OCI-LY7 (cell line): ENCODE data around the gene TMEM209. TPM values are rescaled to one million over a fixed set of nuclear protein-coding genes. Genes with fewer than 3 reads are reported as not detected.

Experiments used
- BruUV-seq: library from RNA; stranded (reverse); fragments of 400-500 nt; replicated peaks from 2 replicates; lab custom pipeline; 2021; lab: Mats Ljungman, UMichigan
- CTCF ChIA-PET: fragments of 300-600 bp; sonication (Branson Sonifier 250); formaldehyde crosslinking; loops from one replicate; lab custom pipeline; 2022; ENCODE audit warnings: antibody characterized with exemption; ENCODE audit not compliant: unreplicated experiment; lab: Charles Lee
- POLR2A ChIA-PET: fragments of 300-600 bp; sonication (Branson Sonifier 250); formaldehyde crosslinking; loops from one replicate; lab custom pipeline; 2022; ENCODE audit warnings: antibody characterized with exemption; lab: Charles Lee
- DNase-seq: peaks from one replicate; pipeline ENCODE4 v3.0.0-alpha.2; 2015; ENCODE audit warnings: low spot score
- H2AFZ ChIP-seq: fragments of 200-600 bp; sonication (generic), shearing (Covaris generic); 2 replicates; pipeline ENCODE4 v1.6.1; 2014; ENCODE audit warnings: mild to moderate bottlenecking, antibody characterized with exemption, low read length, moderate library complexity
- H3K27ac ChIP-seq: fragments of 200-600 bp; sonication (generic); 2 replicates; pipeline ENCODE4 v1.5.1; 2014; ENCODE audit warnings: mixed run types, low read depth, mild to moderate bottlenecking, moderate library complexity, low read length, inconsistent platforms; ENCODE audit not compliant: poor library complexity, severe bottlenecking
- H3K36me3 ChIP-seq: fragments of 200-600 bp; sonication (generic); 2 replicates; pipeline ENCODE4 v1.6.1; 2014; ENCODE audit warnings: mild to moderate bottlenecking, antibody characterized with exemption, low read length, moderate library complexity, mixed read lengths; ENCODE audit not compliant: insufficient read depth
- H3K4me1 ChIP-seq: fragments of 200-600 bp; sonication (generic); 2 replicates; pipeline ENCODE4 v1.5.1; 2014; ENCODE audit warnings: mild to moderate bottlenecking, low read length; ENCODE audit not compliant: insufficient read depth, poor library complexity, severe bottlenecking
- H3K4me2 ChIP-seq: fragments of 200-600 bp; sonication (generic); 2 replicates; pipeline ENCODE4 v1.6.1; 2014; ENCODE audit warnings: mild to moderate bottlenecking, low read length
- H3K4me3 ChIP-seq: fragments of 200-600 bp; sonication (generic); 2 replicates; pipeline ENCODE4 v1.5.1; 2014; ENCODE audit warnings: mild to moderate bottlenecking, low read depth, low read length; ENCODE audit not compliant: poor library complexity, severe bottlenecking
- H3K79me2 ChIP-seq: fragments of 200-600 bp; sonication (generic); 2 replicates; pipeline ENCODE4 v1.6.1; 2016; ENCODE audit warnings: low read depth, mild to moderate bottlenecking, low read length, moderate library complexity, mixed read lengths; ENCODE audit not compliant: insufficient read depth
- H3K9me2 ChIP-seq: fragments of 200-600 bp; sonication (generic); 2 replicates; pipeline ENCODE4 v1.6.1; 2016; ENCODE audit warnings: mild to moderate bottlenecking, low read length, mixed read lengths; ENCODE audit not compliant: insufficient read depth
- H3K9me3 ChIP-seq: fragments of 200-600 bp; sonication (generic); 2 replicates; pipeline ENCODE4 v1.6.1; 2014; ENCODE audit warnings: mild to moderate bottlenecking, mixed run types, low read length, mixed read lengths
- H4K20me1 ChIP-seq: fragments of 200-600 bp; sonication (generic); 2 replicates; pipeline ENCODE4 v1.6.1; 2014; ENCODE audit warnings: mild to moderate bottlenecking, antibody characterized with exemption, low read length, moderate library complexity, mixed read lengths; ENCODE audit not compliant: insufficient read depth
- EZH2phosphoT487 ChIP-seq: fragments of 200-600 bp; sonication (generic); IDR thresholded peaks from 2 replicates; pipeline ENCODE4 v1.6.1; 2018; ENCODE audit warnings: low read depth, borderline replicate concordance, mild to moderate bottlenecking, mixed run types, antibody characterized with exemption, low read length, moderate library complexity, mixed read lengths
- intact Hi-C: fragments of 100-400 bp; cut with micrococcal nuclease; formaldehyde crosslinking; loops from one replicate; pipeline ENCODE4 v1.10.0; 2022; ENCODE audit not compliant: unreplicated experiment
- total RNA-seq, 2 experiments: library from RNA; depleted of rRNA in 1 of 2; stranded (reverse); fragments of >200 nt in 1 of 2; shearing (Covaris generic) in 1 of 2; gene quantifications; 2 replicates each; pipeline ENCODE4 v1.2.3, GENCODE V29; 2014 to 2022
- TF ChIP-seq, protein P1 (sequence below): fragments of 200-600 bp; sonication (generic); conservative IDR thresholded peaks from 2 replicates; pipeline ENCODE4 v1.5.1; 2014; ENCODE audit warnings: mild to moderate bottlenecking, antibody characterized with exemption, low read length, moderate library complexity, mixed read lengths

TMEM209 gene
- total RNA-seq, 2 experiments from 2014 or later: 18.1 to 37.9 TPM

DNA sequence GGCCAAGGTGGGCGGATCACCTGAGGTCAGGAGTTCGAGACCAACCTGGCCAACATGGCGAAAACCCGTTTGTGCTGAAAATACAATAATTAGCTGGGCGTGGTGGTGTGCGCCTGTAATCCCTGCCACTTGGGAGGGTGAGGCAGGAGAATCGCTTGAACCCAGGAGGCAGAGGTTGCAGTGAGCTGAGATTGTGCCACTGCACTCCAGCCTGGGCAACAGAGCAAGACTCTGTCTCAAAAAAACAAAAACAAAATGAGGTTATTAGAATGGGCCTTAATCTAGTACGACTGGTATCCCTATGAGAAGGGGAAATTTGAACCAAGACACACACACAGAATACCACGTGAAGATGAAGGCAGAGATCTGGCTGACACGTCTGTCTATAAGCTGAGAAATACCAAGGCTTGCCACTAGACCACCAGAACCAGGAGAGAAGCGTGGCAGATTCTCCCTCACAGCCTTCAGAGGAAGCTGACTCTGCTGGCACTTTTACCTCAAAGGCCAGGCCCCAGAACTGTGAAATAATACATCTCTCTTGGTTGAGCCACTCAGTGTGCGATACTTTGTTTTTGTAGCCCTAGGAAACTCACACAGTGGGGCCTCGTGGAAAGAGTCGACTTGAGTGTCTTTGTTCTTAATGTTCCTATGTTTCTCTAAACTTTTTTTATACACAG is 59.6 kb downstream of the TMEM209 start:
- Histone ChIP-seq H2AFZ (no peak overlapping the region), H3K9me3 (no peaks in the 10 kb centered on the region), H4K20me1 (no peaks in the 10 kb centered on the region), H3K4me1 (peaks cover 22% of the 10 kb centered on the region), H3K79me2 (no peaks in the 10 kb centered on the region), H3K4me3 (no peak overlapping the region), H3K4me2 (no peak overlapping the region), H3K27ac (no peak overlapping the region), H3K9me2 (no peaks in the 10 kb centered on the region), H3K36me3 (no peaks in the 10 kb centered on the region)
- TF ChIP-seq, protein P1, sequence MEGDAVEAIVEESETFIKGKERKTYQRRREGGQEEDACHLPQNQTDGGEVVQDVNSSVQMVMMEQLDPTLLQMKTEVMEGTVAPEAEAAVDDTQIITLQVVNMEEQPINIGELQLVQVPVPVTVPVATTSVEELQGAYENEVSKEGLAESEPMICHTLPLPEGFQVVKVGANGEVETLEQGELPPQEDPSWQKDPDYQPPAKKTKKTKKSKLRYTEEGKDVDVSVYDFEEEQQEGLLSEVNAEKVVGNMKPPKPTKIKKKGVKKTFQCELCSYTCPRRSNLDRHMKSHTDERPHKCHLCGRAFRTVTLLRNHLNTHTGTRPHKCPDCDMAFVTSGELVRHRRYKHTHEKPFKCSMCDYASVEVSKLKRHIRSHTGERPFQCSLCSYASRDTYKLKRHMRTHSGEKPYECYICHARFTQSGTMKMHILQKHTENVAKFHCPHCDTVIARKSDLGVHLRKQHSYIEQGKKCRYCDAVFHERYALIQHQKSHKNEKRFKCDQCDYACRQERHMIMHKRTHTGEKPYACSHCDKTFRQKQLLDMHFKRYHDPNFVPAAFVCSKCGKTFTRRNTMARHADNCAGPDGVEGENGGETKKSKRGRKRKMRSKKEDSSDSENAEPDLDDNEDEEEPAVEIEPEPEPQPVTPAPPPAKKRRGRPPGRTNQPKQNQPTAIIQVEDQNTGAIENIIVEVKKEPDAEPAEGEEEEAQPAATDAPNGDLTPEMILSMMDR: no peak
- TF ChIP-seq EZH2phosphoT487: no peak
- intact Hi-C loops: no loop called here
- CTCF ChIA-PET: interaction anchor here (0.6 kb wide), 1 partner anchor 695 kb away, joined by 3 read pairs; no protein-coding TSS in a partner anchor
- no TSS peak for BruUV-seq
- peak; percentile 11 for DNase-seq
- POLR2A ChIA-PET: interaction anchor here (1.2 kb wide), 1 partner anchor 9 kb away, joined by 3 read pairs; no protein-coding TSS in a partner anchor

DNA sequence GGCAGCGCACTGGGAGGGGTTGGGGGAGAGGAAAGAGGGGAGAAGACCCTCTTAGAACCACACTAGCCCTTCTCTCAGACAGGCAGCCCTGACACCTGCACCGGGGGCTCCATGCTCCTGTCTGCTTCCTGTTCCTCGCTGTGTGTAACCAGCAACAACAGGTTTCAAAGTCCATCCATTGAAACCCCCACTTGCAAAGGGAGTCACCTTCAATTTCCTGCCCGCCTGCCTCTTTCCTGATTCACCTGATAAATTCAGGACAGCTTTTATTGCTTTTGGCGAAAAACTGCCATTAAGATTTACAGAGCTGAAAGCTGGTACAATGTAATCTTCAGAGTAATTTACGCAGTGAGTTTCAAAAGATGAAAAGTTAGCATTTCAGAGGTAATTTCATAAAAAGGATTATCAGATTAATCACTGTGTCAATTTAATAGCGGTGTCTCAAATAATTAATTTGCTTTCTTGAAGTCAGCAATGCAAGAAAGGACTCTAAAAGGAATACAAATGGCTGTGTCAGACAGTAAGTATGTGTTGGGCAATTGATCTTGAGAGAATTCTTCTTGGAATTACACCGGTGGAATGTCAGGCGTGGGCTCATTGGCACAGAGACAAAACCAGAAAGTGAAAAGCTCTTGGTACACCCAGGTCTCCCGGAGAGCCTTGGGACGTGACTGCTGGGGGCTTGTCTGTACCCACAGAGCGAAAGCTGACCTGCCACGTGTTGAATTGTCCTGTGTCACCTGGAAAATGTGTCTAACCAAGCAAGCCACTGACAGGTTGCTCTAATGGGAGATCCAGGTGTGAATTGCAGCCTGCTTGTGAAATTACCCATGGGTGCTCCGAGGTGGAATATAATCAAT is 60.7 kb downstream of the TMEM209 start:
- no peak overlapping the region for H3K4me3 ChIP-seq
- H3K4me2 ChIP-seq: no peak overlapping the region
- H3K4me1 ChIP-seq: peaks cover 12% of the 10 kb centered on the region
- no peak overlapping the region for H2AFZ ChIP-seq
- CTCF ChIA-PET: no interaction called here
- no peaks in the 10 kb centered on the region for H3K36me3 ChIP-seq
- intact Hi-C loops: no loop called here
- H3K9me3 ChIP-seq: no peaks in the 10 kb centered on the region
- no peak overlapping the region for H3K27ac ChIP-seq
- no peaks in the 10 kb centered on the region for H4K20me1 ChIP-seq
- DNase-seq: no peak
- no peak for TF ChIP-seq EZH2phosphoT487
- TF ChIP-seq, protein P1: no peak
- no TSS peak for BruUV-seq
- H3K9me2 ChIP-seq: no peaks in the 10 kb centered on the region
- no peaks in the 10 kb centered on the region for H3K79me2 ChIP-seq
- POLR2A ChIA-PET: interaction anchor here (0.5 to 1.2 kb wide), 2 partner anchors 8 to 47 kb away, joined by 3 read pairs; no protein-coding TSS in a partner anchor
